GM12878 (cell line): ENCODE measurements around the gene RAPGEF4.

Experiments used
- BMI1 ChIP-seq: fragments of 450-650 bp; IDR thresholded peaks from 2 replicates; pipeline ENCODE4 v1.6.1; 2016; ENCODE audit warnings: mild to moderate bottlenecking, moderate library complexity, borderline replicate concordance
- TF ChIP-seq, protein P1 (sequence below): fragments of 450-650 bp; IDR thresholded peaks from 2 replicates; pipeline ENCODE4 v1.6.1; 2017; ENCODE audit warnings: antibody characterized with exemption, mild to moderate bottlenecking, moderate library complexity
- TF ChIP-seq, protein P2 (sequence below), 3 experiments: IDR thresholded peaks in 2 of 3; conservative IDR thresholded peaks in 1 of 3; 2 replicates each; pipeline ENCODE4 v1.5.1; 2011; ENCODE audit warnings: low read depth in 3 of 3, low read length in 3 of 3, mild to moderate bottlenecking in 3 of 3, control low read depth in 2 of 3, moderate library complexity in 2 of 3, inconsistent platforms in 1 of 3, mixed read lengths in 1 of 3; ENCODE audit not compliant: control insufficient read depth in 2 of 3, insufficient read depth in 1 of 3; ENCODE audit errors: extremely low read depth in 1 of 3
- TF ChIP-seq, protein P3 (sequence below): fragments of 450-650 bp; formaldehyde crosslinking; IDR thresholded peaks from 2 replicates; pipeline ENCODE4 v1.4.0; 2022; ENCODE audit warnings: mild to moderate bottlenecking, moderate library complexity

DNA sequence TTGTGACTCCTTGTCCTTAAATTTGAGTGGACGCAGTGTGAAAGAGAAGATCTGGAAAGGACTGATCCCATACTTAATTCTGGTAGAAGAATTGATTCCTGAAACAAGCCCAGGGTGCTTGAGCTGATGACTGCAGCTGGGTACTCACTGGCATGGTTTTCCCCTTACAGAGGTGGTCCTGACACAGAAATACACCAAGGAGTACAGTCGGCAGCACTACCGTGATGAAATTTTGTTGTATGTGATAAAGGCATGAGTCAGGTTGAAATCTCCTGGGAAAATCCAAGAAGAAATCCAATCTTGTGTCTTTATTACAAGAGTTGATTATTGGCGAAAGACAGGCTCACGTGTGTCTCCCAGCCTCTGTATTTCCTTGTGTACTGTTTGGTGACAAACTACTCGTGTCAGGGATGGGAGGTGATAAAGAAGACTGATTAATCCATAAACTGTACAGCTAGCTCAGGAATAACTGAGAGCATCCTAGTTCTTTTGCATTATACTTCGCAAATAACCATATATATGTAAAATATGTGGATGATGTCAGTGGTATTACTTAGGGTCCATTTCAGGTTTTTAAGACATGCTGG is 76.6 kb downstream of the RAPGEF4 start:
- TF ChIP-seq, protein P1, sequence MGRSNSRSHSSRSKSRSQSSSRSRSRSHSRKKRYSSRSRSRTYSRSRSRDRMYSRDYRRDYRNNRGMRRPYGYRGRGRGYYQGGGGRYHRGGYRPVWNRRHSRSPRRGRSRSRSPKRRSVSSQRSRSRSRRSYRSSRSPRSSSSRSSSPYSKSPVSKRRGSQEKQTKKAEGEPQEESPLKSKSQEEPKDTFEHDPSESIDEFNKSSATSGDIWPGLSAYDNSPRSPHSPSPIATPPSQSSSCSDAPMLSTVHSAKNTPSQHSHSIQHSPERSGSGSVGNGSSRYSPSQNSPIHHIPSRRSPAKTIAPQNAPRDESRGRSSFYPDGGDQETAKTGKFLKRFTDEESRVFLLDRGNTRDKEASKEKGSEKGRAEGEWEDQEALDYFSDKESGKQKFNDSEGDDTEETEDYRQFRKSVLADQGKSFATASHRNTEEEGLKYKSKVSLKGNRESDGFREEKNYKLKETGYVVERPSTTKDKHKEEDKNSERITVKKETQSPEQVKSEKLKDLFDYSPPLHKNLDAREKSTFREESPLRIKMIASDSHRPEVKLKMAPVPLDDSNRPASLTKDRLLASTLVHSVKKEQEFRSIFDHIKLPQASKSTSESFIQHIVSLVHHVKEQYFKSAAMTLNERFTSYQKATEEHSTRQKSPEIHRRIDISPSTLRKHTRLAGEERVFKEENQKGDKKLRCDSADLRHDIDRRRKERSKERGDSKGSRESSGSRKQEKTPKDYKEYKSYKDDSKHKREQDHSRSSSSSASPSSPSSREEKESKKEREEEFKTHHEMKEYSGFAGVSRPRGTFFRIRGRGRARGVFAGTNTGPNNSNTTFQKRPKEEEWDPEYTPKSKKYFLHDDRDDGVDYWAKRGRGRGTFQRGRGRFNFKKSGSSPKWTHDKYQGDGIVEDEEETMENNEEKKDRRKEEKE, result no peak
- TF ChIP-seq, protein P2, sequence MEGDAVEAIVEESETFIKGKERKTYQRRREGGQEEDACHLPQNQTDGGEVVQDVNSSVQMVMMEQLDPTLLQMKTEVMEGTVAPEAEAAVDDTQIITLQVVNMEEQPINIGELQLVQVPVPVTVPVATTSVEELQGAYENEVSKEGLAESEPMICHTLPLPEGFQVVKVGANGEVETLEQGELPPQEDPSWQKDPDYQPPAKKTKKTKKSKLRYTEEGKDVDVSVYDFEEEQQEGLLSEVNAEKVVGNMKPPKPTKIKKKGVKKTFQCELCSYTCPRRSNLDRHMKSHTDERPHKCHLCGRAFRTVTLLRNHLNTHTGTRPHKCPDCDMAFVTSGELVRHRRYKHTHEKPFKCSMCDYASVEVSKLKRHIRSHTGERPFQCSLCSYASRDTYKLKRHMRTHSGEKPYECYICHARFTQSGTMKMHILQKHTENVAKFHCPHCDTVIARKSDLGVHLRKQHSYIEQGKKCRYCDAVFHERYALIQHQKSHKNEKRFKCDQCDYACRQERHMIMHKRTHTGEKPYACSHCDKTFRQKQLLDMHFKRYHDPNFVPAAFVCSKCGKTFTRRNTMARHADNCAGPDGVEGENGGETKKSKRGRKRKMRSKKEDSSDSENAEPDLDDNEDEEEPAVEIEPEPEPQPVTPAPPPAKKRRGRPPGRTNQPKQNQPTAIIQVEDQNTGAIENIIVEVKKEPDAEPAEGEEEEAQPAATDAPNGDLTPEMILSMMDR (IDR thresholded peaks at IDR 0.05 in 2 of 3, conservative IDR thresholded peaks at IDR 0.05 in 1 of 3; ENCODE audit: control insufficient read depth in 2 of 3, extremely low read depth in 1 of 3, insufficient read depth in 1 of 3, low read depth in 3 of 3, low read length in 3 of 3), result no peak
- no peak for TF ChIP-seq BMI1
- TF ChIP-seq, protein P3, sequence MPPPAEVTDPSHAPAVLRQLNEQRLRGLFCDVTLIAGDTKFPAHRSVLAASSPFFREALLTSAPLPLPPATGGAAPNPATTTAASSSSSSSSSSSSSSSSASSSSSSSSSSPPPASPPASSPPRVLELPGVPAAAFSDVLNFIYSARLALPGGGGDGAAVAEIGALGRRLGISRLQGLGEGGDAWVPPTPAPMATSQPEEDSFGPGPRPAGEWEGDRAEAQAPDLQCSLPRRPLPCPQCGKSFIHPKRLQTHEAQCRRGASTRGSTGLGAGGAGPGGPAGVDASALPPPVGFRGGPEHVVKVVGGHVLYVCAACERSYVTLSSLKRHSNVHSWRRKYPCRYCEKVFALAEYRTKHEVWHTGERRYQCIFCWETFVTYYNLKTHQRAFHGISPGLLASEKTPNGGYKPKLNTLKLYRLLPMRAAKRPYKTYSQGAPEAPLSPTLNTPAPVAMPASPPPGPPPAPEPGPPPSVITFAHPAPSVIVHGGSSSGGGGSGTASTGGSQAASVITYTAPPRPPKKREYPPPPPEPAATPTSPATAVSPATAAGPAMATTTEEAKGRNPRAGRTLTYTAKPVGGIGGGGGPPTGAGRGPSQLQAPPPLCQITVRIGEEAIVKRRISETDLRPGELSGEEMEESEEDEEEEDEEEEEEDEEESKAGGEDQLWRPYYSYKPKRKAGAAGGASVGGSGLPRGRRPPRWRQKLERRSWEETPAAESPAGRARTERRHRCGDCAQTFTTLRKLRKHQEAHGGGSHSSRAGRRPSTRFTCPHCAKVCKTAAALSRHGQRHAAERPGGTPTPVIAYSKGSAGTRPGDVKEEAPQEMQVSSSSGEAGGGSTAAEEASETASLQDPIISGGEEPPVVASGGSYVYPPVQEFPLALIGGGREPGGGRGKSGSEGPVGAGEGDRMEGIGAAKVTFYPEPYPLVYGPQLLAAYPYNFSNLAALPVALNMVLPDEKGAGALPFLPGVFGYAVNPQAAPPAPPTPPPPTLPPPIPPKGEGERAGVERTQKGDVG (CRISPR knock-in tag), result no peak
